Measurements from ENCODE around the gene CALHM3.
A peak's percentile ranks its signal among the peaks of the same experiment; 100 is the strongest.
"Not testable (repeated sequence)": the region's sequence is repeated elsewhere in the genome, so short reads cannot be mapped to it uniquely, and the experiment has no call there.

CALHM3 gene

GRCh38 chr10:103501186-103501585 is 22.1 kb upstream of the CALHM3 start:
- no peak for DNase-seq

GRCh38 chr10:103500481-103500880 is 21.4 kb upstream of the CALHM3 start:
- DNase-seq = no peak

GRCh38 chr10:103499881-103500280 is 20.8 kb upstream of the CALHM3 start:
- DNase-seq = no peak

GRCh38 chr10:103498936-103499638 is 20.0 kb upstream of the CALHM3 start:
- no peak for DNase-seq

GRCh38 chr10:103497161-103497915 is 18.3 kb upstream of the CALHM3 start:
- no peak for DNase-seq

- no peak for DNase-seq
Observed at GRCh38 chr10:103495321-103495720, 16.3 kb upstream of the CALHM3 start.

- peak; percentile 31 to 45 for DNase-seq
Observed at GRCh38 chr10:103493916-103494877, 15.2 kb upstream of the CALHM3 start.

- DNase-seq = peak; percentile 31 to 38
Observed at GRCh38 chr10:103493362-103493915, 14.4 kb upstream of the CALHM3 start, which contains the start of gene NEURL1. TSS of gene NEURL1 (plus strand) at chr10:103493705. CDS start at chr10:103494388, 683 bp downstream.

- no peak for DNase-seq
Observed at GRCh38 chr10:103492655-103493261, 13.7 kb upstream of the CALHM3 start.

- DNase-seq = no peak
Observed at GRCh38 chr10:103491729-103492364, 12.8 kb upstream of the CALHM3 start.

- DNase-seq = no peak
Observed at GRCh38 chr10:103490986-103491314, 11.9 kb upstream of the CALHM3 start.

- DNase-seq = no peak
Observed at GRCh38 chr10:103487410-103487708, 8.3 kb upstream of the CALHM3 start.

GRCh38 chr10:103486635-103487409 is 7.8 kb upstream of the CALHM3 start:
- DNase-seq = not testable (repeated sequence)

GRCh38 chr10:103481974-103482531 is 3.0 kb upstream of the CALHM3 start:
- no peak for DNase-seq

- no peak for DNase-seq
Observed at GRCh38 chr10:103480521-103480920, 1.5 kb upstream of the CALHM3 start.

- no peak for DNase-seq
Observed at GRCh38 chr10:103478671-103479070, 369 bp downstream of the CALHM3 start.

GRCh38 chr10:103476046-103476768 is 2.8 kb downstream of the CALHM3 start:
- DNase-seq = no peak

- no peak for DNase-seq
Observed at GRCh38 chr10:103475437-103475836, 3.6 kb downstream of the CALHM3 start.

- DNase-seq = no peak
Observed at GRCh38 chr10:103474077-103474476, 5.0 kb downstream of the CALHM3 start.

- DNase-seq = no peak
Observed at GRCh38 chr10:103473261-103473671, 5.8 kb downstream of the CALHM3 start.

Data from stimulated activated CD4-positive, alpha-beta T cell treated with anti-CD3 and anti-CD28 coated beads, Interleukin-2, amount 100 ng/mL, for 24 hours (primary cell).